Astrocyte (in vitro differentiated cells and primary cell): ENCODE results near the gene UBLCP1.

Source experiments
- EZH2 ChIP-seq: IDR thresholded peaks from 2 replicates; pipeline ENCODE4 v1.6.1; 2012; ENCODE audit warnings: mild to moderate bottlenecking, low read length, inconsistent platforms; ENCODE audit not compliant: insufficient read depth
- TF ChIP-seq, protein P1 (sequence below): IDR thresholded peaks from 2 replicates; pipeline ENCODE4 v1.5.1; 2011; ENCODE audit warnings: low read depth, mild to moderate bottlenecking, inconsistent platforms, low read length, moderate library complexity; ENCODE audit not compliant: insufficient read depth

DNA sequence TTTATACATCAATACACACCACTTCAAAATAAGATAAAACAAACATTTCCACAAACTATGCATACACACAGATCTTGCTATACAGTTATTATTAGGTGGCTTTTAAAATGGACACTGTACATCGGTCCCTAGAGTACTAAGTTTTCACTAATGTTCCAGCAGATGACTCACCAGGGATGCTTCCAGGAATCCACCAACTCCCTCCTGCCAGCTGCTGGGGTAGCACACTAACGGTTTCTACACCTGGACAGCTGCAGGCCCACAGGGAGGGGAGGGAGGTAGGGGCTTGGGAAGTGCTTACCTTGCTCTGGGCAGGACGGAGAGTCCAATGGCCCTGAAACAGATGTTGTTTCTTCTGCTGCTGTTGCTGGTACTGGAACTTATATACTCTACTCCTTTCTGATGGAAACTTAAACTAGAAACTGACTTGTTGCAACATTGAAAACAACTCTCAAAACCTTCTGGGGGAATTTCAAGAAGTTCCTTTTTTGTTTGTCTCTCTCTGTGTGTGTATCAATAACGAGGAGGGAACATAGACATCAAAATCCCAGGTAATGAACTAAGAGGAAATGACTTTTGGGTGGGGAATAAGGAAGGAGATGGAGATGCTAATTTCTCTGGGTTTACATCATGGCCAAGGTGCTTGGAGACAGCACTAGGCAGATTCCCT, 67.2 kb downstream of the UBLCP1 start, which contains the start of gene IL12B:
- no peak for TF ChIP-seq EZH2
- TF ChIP-seq, protein P1, sequence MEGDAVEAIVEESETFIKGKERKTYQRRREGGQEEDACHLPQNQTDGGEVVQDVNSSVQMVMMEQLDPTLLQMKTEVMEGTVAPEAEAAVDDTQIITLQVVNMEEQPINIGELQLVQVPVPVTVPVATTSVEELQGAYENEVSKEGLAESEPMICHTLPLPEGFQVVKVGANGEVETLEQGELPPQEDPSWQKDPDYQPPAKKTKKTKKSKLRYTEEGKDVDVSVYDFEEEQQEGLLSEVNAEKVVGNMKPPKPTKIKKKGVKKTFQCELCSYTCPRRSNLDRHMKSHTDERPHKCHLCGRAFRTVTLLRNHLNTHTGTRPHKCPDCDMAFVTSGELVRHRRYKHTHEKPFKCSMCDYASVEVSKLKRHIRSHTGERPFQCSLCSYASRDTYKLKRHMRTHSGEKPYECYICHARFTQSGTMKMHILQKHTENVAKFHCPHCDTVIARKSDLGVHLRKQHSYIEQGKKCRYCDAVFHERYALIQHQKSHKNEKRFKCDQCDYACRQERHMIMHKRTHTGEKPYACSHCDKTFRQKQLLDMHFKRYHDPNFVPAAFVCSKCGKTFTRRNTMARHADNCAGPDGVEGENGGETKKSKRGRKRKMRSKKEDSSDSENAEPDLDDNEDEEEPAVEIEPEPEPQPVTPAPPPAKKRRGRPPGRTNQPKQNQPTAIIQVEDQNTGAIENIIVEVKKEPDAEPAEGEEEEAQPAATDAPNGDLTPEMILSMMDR, result no peak
